GM21619 (cell line): Measurements from ENCODE around the gene KCNH4.
"Not testable (repeated sequence)": the region's sequence is repeated elsewhere in the genome, so short reads cannot be mapped to it uniquely, and the experiment has no call there.

Experiments
- ATAC-seq: cut with Tn5 transposase; IDR thresholded peaks from one replicate; pipeline ENCODE4 v1.9.1; 2021; ENCODE audit not compliant: unreplicated experiment

KCNH4 gene

GRCh38 chr17:42180922-42181850 is at the start of gene KCNH4:
Gene KCNH4 (minus strand): TSS chr17:42181142. CDS start chr17:42180945, 197 bp downstream.
- no peak for ATAC-seq

- ATAC-seq = no peak
Measured at GRCh38 chr17:42230225-42230624, 49.3 kb upstream of the KCNH4 start.

GRCh38 chr17:42227849-42228700 is 47.1 kb upstream of the KCNH4 start:
- no peak for ATAC-seq

- no peak for ATAC-seq
Measured at GRCh38 chr17:42225646-42226045, 44.7 kb upstream of the KCNH4 start.

GRCh38 chr17:42224651-42225050 is 43.7 kb upstream of the KCNH4 start:
- ATAC-seq = no peak

- no peak for ATAC-seq
Measured at GRCh38 chr17:42221886-42222745, 41.2 kb upstream of the KCNH4 start.

GRCh38 chr17:42219280-42219679 is 38.3 kb upstream of the KCNH4 start:
- ATAC-seq = not testable (repeated sequence)

- ATAC-seq = no peak
Measured at GRCh38 chr17:42214156-42214555, 33.2 kb upstream of the KCNH4 start.

- ATAC-seq = no peak
Measured at GRCh38 chr17:42212382-42212781, 31.4 kb upstream of the KCNH4 start.

GRCh38 chr17:42211921-42212341 is 31.0 kb upstream of the KCNH4 start:
- not testable (repeated sequence) for ATAC-seq

GRCh38 chr17:42210046-42210445 is 29.1 kb upstream of the KCNH4 start:
- ATAC-seq = no peak

GRCh38 chr17:42206153-42206612 is 25.2 kb upstream of the KCNH4 start:
- ATAC-seq = not testable (repeated sequence)

- ATAC-seq = no peak
Measured at GRCh38 chr17:42203354-42203753, 22.4 kb upstream of the KCNH4 start.

GRCh38 chr17:42202696-42203095 is 21.8 kb upstream of the KCNH4 start:
- ATAC-seq = no peak

- no peak for ATAC-seq
Measured at GRCh38 chr17:42202159-42202558, 21.2 kb upstream of the KCNH4 start.

- no peak for ATAC-seq
Measured at GRCh38 chr17:42201458-42201772, 20.5 kb upstream of the KCNH4 start.

GRCh38 chr17:42200706-42201457 is 19.9 kb upstream of the KCNH4 start:
- no peak for ATAC-seq

- no peak for ATAC-seq
Measured at GRCh38 chr17:42199416-42200011, 18.6 kb upstream of the KCNH4 start.

GRCh38 chr17:42198897-42199296 is 18.0 kb upstream of the KCNH4 start:
- no peak for ATAC-seq
